Right cardiac atrium (tissue), 5 donors: ENCODE results near the gene GGCT. TPM values are rescaled to one million over a fixed set of nuclear protein-coding genes. Genes with fewer than 3 reads are reported as not detected.
"Not testable (repeated sequence)": the region's sequence is repeated elsewhere in the genome, so short reads cannot be mapped to it uniquely, and the experiment has no call there.

Source experiments
- ATAC-seq, 2 donors: fragments of 200-7000 bp; cut with Tn5 transposase; one replicate each; pipeline versions ENCODE4 v1.8.0 to v1.9.1; 2020; ENCODE audit warnings: moderate library complexity in 2 of 2, mild to moderate bottlenecking in 1 of 2
- DNase-seq, 3 donors: peaks; one replicate each; pipeline ENCODE4 v3.0.0-alpha.2; 2020
- H3K27ac ChIP-seq: one replicate; pipeline ENCODE4 v1.5.1; 2013; ENCODE audit warnings: mild to moderate bottlenecking, low read length, control low read depth, moderate library complexity
- H3K27me3 ChIP-seq: one replicate; pipeline ENCODE4 v1.6.1; 2013; ENCODE audit not compliant: control insufficient read depth, insufficient read depth
- H3K4me1 ChIP-seq: one replicate; pipeline ENCODE4 v1.6.1; 2013; ENCODE audit warnings: low read length; ENCODE audit not compliant: control insufficient read depth, insufficient read depth
- H3K4me3 ChIP-seq: one replicate; pipeline ENCODE4 v1.5.1; 2013; ENCODE audit warnings: low read length, control low read depth
- H3K9me3 ChIP-seq: one replicate; pipeline ENCODE4 v1.6.1; 2013; ENCODE audit warnings: low read length; ENCODE audit not compliant: control insufficient read depth
- WGBS: extraction: QIAGEN DNeasy Blood & Tissue Kit; methylation state at CpG from one replicate; pipeline ENCODE4 v1.1.7; 2013; 5-methylcytosine and 5-hydroxymethylcytosine counted together
- intact Hi-C, 4 donors: fragments of 100-400 bp; cut with DNase I; formaldehyde crosslinking; loops; one replicate each; pipeline versions ENCODE4 v1.11.0 to v1.14.0; 2022 to 2023
- polyA plus RNA-seq: library from polyadenylated mRNA; stranded (reverse); fragments of 200-250 nt; gene quantifications from one replicate; pipeline ENCODE4 v1.2.3, GENCODE V29; 2013
- total RNA-seq, 4 donors: library from RNA; stranded (reverse); fragmentation: NEBNext Ultra II Directional; extraction: Animal tissue kit (Norgen Biotek cat#: 25700); gene quantifications; one replicate each; pipeline ENCODE4 v1.2.1, GENCODE V29; 2021
- donor health status: healthy with polysubstance abuse.
- donor health status: DM: no; HTN: yes; CAD: no.
- donor health status: DM: no; HTN: no; CAD: no.
- donor health status: DM: no; HTN: yes; CAD: no; lungs with severe emphysema.
- donor health status: DM: yes; HTN: yes; CAD: no.

The GGCT gene
- total and polyA plus RNA-seq, 5 donors = 21.2 to 41.0 (median 23.0) TPM

GRCh38 chr7:30519122-30519521, 14.5 kb upstream of the GGCT start:
- no peak overlapping the region for H3K4me3 ChIP-seq
- ATAC-seq = no peak
- WGBS = 97% methylated on average over 3 of the region's 3 CpGs
- H3K9me3 ChIP-seq = no peaks in the 10 kb centered on the region
- intact Hi-C loops = no loop called here
- H3K27ac ChIP-seq = no peak overlapping the region
- H3K4me1 ChIP-seq = peaks cover 2% of the 10 kb centered on the region
- H3K27me3 ChIP-seq = no peaks in the 10 kb centered on the region
- DNase-seq = no peak

- no peaks in the 10 kb centered on the region for H3K9me3 ChIP-seq
- intact Hi-C loops = no loop called here
- whole genome bisulfite sequencing = 94% methylated on average over 2 of the region's 2 CpGs
- ATAC-seq = no peak
- H3K27me3 ChIP-seq = no peaks in the 10 kb centered on the region
- DNase-seq = no peak
- no peak overlapping the region for H3K4me3 ChIP-seq
- no peak overlapping the region for H3K27ac ChIP-seq
- H3K4me1 ChIP-seq = no peaks in the 10 kb centered on the region
Observed at GRCh38 chr7:30515761-30516160, 11.1 kb upstream of the GGCT start.

- intact Hi-C loops = no loop called here
- DNase-seq = no peak
- no peaks in the 10 kb centered on the region for H3K9me3 ChIP-seq
- H3K27me3 ChIP-seq = no peaks in the 10 kb centered on the region
- no peak overlapping the region for H3K4me3 ChIP-seq
- H3K4me1 ChIP-seq = no peaks in the 10 kb centered on the region
- no peak overlapping the region for H3K27ac ChIP-seq
- WGBS = 94% methylated on average over 1 of the region's 1 CpG
- no peak for ATAC-seq
Observed at GRCh38 chr7:30514776-30515175, 10.1 kb upstream of the GGCT start.

- 42% methylated on average over 3 of the region's 3 CpGs for WGBS
- H3K4me1 ChIP-seq = no peaks in the 10 kb centered on the region
- H3K9me3 ChIP-seq = no peaks in the 10 kb centered on the region
- H3K27me3 ChIP-seq = no peaks in the 10 kb centered on the region
- DNase-seq (no peak), ATAC-seq (peak in 1 of 2 donors; percentile 58)
- H3K4me3 ChIP-seq = no peak overlapping the region
- intact Hi-C loops = no loop called here
- H3K27ac ChIP-seq = no peak overlapping the region
Observed at GRCh38 chr7:30514177-30514576, 9.5 kb upstream of the GGCT start.

- ATAC-seq (no peak), DNase-seq (no peak)
- Histone ChIP-seq H3K4me1 (no peaks in the 10 kb centered on the region), H3K4me3 (no peak overlapping the region), H3K27ac (no peak overlapping the region), H3K27me3 (no peaks in the 10 kb centered on the region), H3K9me3 (no peaks in the 10 kb centered on the region)
- WGBS = 82% methylated on average over 2 of the region's 2 CpGs
- intact Hi-C loops = no loop called here
Observed at GRCh38 chr7:30513762-30514161, 9.1 kb upstream of the GGCT start.

- no peak overlapping the region for H3K27ac ChIP-seq
- intact Hi-C loops = no loop called here
- no peaks in the 10 kb centered on the region for H3K9me3 ChIP-seq
- WGBS = 98% methylated on average over 1 of the region's 1 CpG
- no peaks in the 10 kb centered on the region for H3K4me1 ChIP-seq
- H3K4me3 ChIP-seq = no peak overlapping the region
- ATAC-seq = no peak
- H3K27me3 ChIP-seq = no peaks in the 10 kb centered on the region
- DNase-seq = no peak
Observed at GRCh38 chr7:30511973-30512662, 7.5 kb upstream of the GGCT start.

- intact Hi-C loops = no loop called here
- H3K4me1 ChIP-seq = no peaks in the 10 kb centered on the region
- 80% methylated on average over 2 of the region's 2 CpGs for WGBS
- H3K27me3 ChIP-seq = no peaks in the 10 kb centered on the region
- ATAC-seq = no peak
- no peak overlapping the region for H3K27ac ChIP-seq
- no peak overlapping the region for H3K4me3 ChIP-seq
- H3K9me3 ChIP-seq = no peaks in the 10 kb centered on the region
- no peak for DNase-seq
Observed at GRCh38 chr7:30511494-30511893, 6.9 kb upstream of the GGCT start.

- H3K4me1 ChIP-seq = no peaks in the 10 kb centered on the region
- H3K27me3 ChIP-seq = no peaks in the 10 kb centered on the region
- peak in 1 of 2 donors; percentile 47 for ATAC-seq
- no peaks in the 10 kb centered on the region for H3K9me3 ChIP-seq
- H3K27ac ChIP-seq = no peak overlapping the region
- intact Hi-C loops = no loop called here
- WGBS = 69% methylated on average over 4 of the region's 4 CpGs
- peak in 1 of 3 donors; percentile 55 for DNase-seq
- no peak overlapping the region for H3K4me3 ChIP-seq
Observed at GRCh38 chr7:30510124-30511075, 5.8 kb upstream of the GGCT start.

- not testable (repeated sequence) for H3K27me3 ChIP-seq, H3K4me1 ChIP-seq, DNase-seq, H3K4me3 ChIP-seq, H3K9me3 ChIP-seq, ATAC-seq, H3K27ac ChIP-seq
- 65% methylated on average over 9 of the region's 9 CpGs for WGBS
- intact Hi-C loops = loop anchor here in 2 of 4 donors (10.0 kb wide), 1 partner anchor 55 kb away; no protein-coding TSS in a partner anchor
Observed at GRCh38 chr7:30509171-30509857, 4.7 kb upstream of the GGCT start.

- not testable (repeated sequence) for DNase-seq, H3K9me3 ChIP-seq, H3K4me3 ChIP-seq, H3K27ac ChIP-seq, H3K4me1 ChIP-seq, H3K27me3 ChIP-seq, ATAC-seq
- WGBS = 96% methylated on average over 9 of the region's 9 CpGs
- intact Hi-C loops = loop anchor here in 2 of 4 donors (10.0 kb wide), 1 partner anchor 57 kb away; no protein-coding TSS in a partner anchor
Observed at GRCh38 chr7:30507346-30507900, 2.8 kb upstream of the GGCT start.
